HCT116 (cell line): Measurements from ENCODE around the gene FOXD1. TPM values are rescaled to one million over a fixed set of nuclear protein-coding genes. Genes with fewer than 3 reads are reported as not detected.

Source experiments
- ATAC-seq: fragments of 200-7000 bp; cut with Tn5 transposase; 2 replicates; pipeline ENCODE4 v1.9.1; 2020; ENCODE audit warnings: mild to moderate bottlenecking, moderate library complexity
- BruUV-seq: library from RNA; stranded (reverse); fragments of 400-500 nt; replicated peaks from 2 replicates; lab custom pipeline; 2021; lab: Mats Ljungman, UMichigan
- CTCF ChIA-PET: fragments of 300-600 bp; sonication (Branson Sonifier 250); formaldehyde crosslinking; loops from one replicate; lab custom pipeline; 2021; ENCODE audit warnings: antibody characterized with exemption; lab: Charles Lee
- POLR2A ChIA-PET: fragments of 300-600, 350-600 bp; sonication (Branson Sonifier 250); formaldehyde crosslinking; loops from one replicate; lab custom pipeline; 2021; ENCODE audit warnings: antibody characterized with exemption; lab: Charles Lee
- RAD21 ChIA-PET, 2 experiments: fragments of 300-600 bp; sonication (Branson Sonifier 250); formaldehyde crosslinking; loops; one replicate each; lab custom pipeline; 2023; ENCODE audit warnings: low total read pairs in 2 of 2; ENCODE audit not compliant: uncharacterized antibody in 2 of 2, unreplicated experiment in 2 of 2, low non-redundant PET in 1 of 2; lab: Charles Lee
- DNase-seq: peaks from one replicate; pipeline ENCODE4 v3.0.0-alpha.2; 2010; ENCODE audit warnings: low read depth, low spot score
- H2AFZ ChIP-seq: fragments of 200-600 bp; shearing (Covaris generic), sonication (generic); 2 replicates; pipeline ENCODE4 v1.6.1; 2017; ENCODE audit warnings: low read depth, mixed run types, mixed read lengths, antibody characterized with exemption, low read length; ENCODE audit not compliant: poor library complexity, severe bottlenecking
- H3K27ac ChIP-seq: 2 replicates; pipeline ENCODE4 v1.5.1; 2012; ENCODE audit warnings: low read depth, low read length
- H3K27me3 ChIP-seq: fragments of 200-600 bp; sonication (generic); 2 replicates; pipeline ENCODE4 v1.6.1; 2016; ENCODE audit warnings: mixed run types, low read length, mixed read lengths; ENCODE audit not compliant: insufficient read depth
- H3K36me3 ChIP-seq, 2 experiments: fragments of 200-500 bp in 1 of 2; fragments of 200-600 bp in 1 of 2; sonication (Bioruptor generic) in 1 of 2; sonication (generic) in 1 of 2; 2 replicates each; pipeline versions ENCODE4 v1.5.1 to v1.6.1; 2014 to 2016; ENCODE audit warnings: low read length in 2 of 2, inconsistent platforms in 1 of 2, mixed read lengths in 1 of 2, mixed run types in 1 of 2; ENCODE audit not compliant: insufficient read depth in 2 of 2, control insufficient read depth in 1 of 2
- H3K4me1 ChIP-seq, 2 experiments: fragments of 200-600 bp in 1 of 2; sonication (generic) in 1 of 2; 2 replicates each; pipeline versions ENCODE4 v1.5.1 to v1.6.1; 2012 to 2017; ENCODE audit warnings: low read length in 2 of 2, inconsistent platforms in 1 of 2, mild to moderate bottlenecking in 1 of 2, mixed read lengths in 1 of 2, mixed run types in 1 of 2, moderate library complexity in 1 of 2; ENCODE audit not compliant: insufficient read depth in 2 of 2, control insufficient read depth in 1 of 2
- H3K4me2 ChIP-seq: fragments of 200-600 bp; sonication (generic); 2 replicates; pipeline ENCODE4 v1.6.1; 2017; ENCODE audit warnings: mixed run types, low read length, mixed read lengths
- H3K4me3 ChIP-seq, 2 experiments: fragments of 200-600 bp in 1 of 2; sonication (generic) in 1 of 2; replicated peaks in 1 of 2; 2 replicates each; pipeline ENCODE4 v1.5.1; 2011 to 2016; ENCODE audit warnings: low read length in 2 of 2, control low read depth in 1 of 2, low read depth in 1 of 2, mild to moderate bottlenecking in 1 of 2, mixed read lengths in 1 of 2, mixed run types in 1 of 2
- H3K79me2 ChIP-seq: fragments of 200-600 bp; sonication (generic); 2 replicates; pipeline ENCODE4 v1.6.1; 2017; ENCODE audit warnings: mild to moderate bottlenecking, mixed run types, low read length, moderate library complexity, mixed read lengths; ENCODE audit not compliant: insufficient read depth
- H3K9ac ChIP-seq: fragments of 200-600 bp; sonication (generic); 2 replicates; pipeline ENCODE4 v1.6.1; 2016; ENCODE audit warnings: low read length, mixed read lengths
- H3K9me2 ChIP-seq: fragments of 200-600 bp; sonication (generic), shearing (Covaris generic); 2 replicates; pipeline ENCODE4 v1.6.1; 2017; ENCODE audit warnings: mixed run types, mild to moderate bottlenecking, moderate library complexity; ENCODE audit not compliant: insufficient read depth
- H3K9me3 ChIP-seq, 2 experiments: fragments of 200-500 bp in 1 of 2; fragments of 200-600 bp in 1 of 2; sonication (Bioruptor generic) in 1 of 2; sonication (generic) in 1 of 2; 2 replicates each; pipeline ENCODE4 v1.6.1; 2014 to 2017; ENCODE audit warnings: low read length in 2 of 2, mixed read lengths in 2 of 2, inconsistent platforms in 1 of 2, low read depth in 1 of 2, mild to moderate bottlenecking in 1 of 2, mixed run types in 1 of 2, moderate library complexity in 1 of 2; ENCODE audit not compliant: control insufficient read depth in 1 of 2, insufficient read depth in 1 of 2
- H4K20me1 ChIP-seq: fragments of 200-600 bp; sonication (generic), shearing (Covaris generic); 2 replicates; pipeline ENCODE4 v1.6.1; 2017; ENCODE audit warnings: mixed run types, mild to moderate bottlenecking, moderate library complexity; ENCODE audit not compliant: insufficient read depth
- EGR1 ChIP-seq: IDR thresholded peaks from 2 replicates; pipeline ENCODE4 v1.6.1; 2012; ENCODE audit warnings: low read depth
- EZH2 ChIP-seq: fragments of 200-600 bp; sonication (generic); IDR thresholded peaks from 2 replicates; pipeline ENCODE4 v1.6.1; 2017; ENCODE audit warnings: antibody characterized with exemption, mixed run types
- FOSL1 ChIP-seq: IDR thresholded peaks from 2 replicates; pipeline ENCODE4 v1.6.1; 2012; ENCODE audit warnings: low read depth
- JUND ChIP-seq: IDR thresholded peaks from 2 replicates; pipeline ENCODE4 v1.6.1; 2012
- POLR2AphosphoS5 ChIP-seq: IDR thresholded peaks from 2 replicates; pipeline ENCODE4 v1.6.1; 2011; ENCODE audit warnings: mild to moderate bottlenecking, low read depth, low read length, moderate library complexity
- SIN3A ChIP-seq: IDR thresholded peaks from 2 replicates; pipeline ENCODE4 v1.6.1; 2012; ENCODE audit warnings: low read depth
- SP1 ChIP-seq: IDR thresholded peaks from 2 replicates; pipeline ENCODE4 v1.6.1; 2012; ENCODE audit warnings: low read depth
- TCF7L2 ChIP-seq: IDR thresholded peaks from 2 replicates; pipeline ENCODE4 v1.7.0; 2011; ENCODE audit warnings: borderline replicate concordance, inconsistent platforms; ENCODE audit not compliant: insufficient read depth, insufficient read length; ENCODE audit errors: extremely low read depth
- YY1 ChIP-seq: IDR thresholded peaks from 2 replicates; pipeline ENCODE4 v1.6.1; 2011; ENCODE audit warnings: low read length, low read depth, moderate library complexity, mild to moderate bottlenecking; ENCODE audit not compliant: insufficient replicate concordance; ENCODE audit errors: extremely low read depth
- ZFX ChIP-seq: fragments of 450-650 bp; IDR thresholded peaks from 2 replicates; pipeline ENCODE4 v1.6.1; 2017
- ZNF274 ChIP-seq: fragments of 200-500 bp; sonication (Bioruptor generic); IDR thresholded peaks from 2 replicates; pipeline ENCODE4 v1.6.1; 2014; ENCODE audit warnings: mild to moderate bottlenecking, low read depth, low read length, inconsistent platforms
- intact Hi-C: fragments of 100-400 bp; cut with micrococcal nuclease; formaldehyde crosslinking; loops from 2 replicates; pipeline ENCODE4 v1.10.0; 2022
- total RNA-seq: library from RNA; stranded (reverse); gene quantifications from one replicate; pipeline ENCODE4 v1.2.1, GENCODE V29; 2021; ENCODE audit not compliant: unreplicated experiment
- TF ChIP-seq, protein P1 (sequence below), 3 experiments: fragments of 200-600 bp in 1 of 3; sonication (generic) in 1 of 3; IDR thresholded peaks in 2 of 3; conservative IDR thresholded peaks in 1 of 3; 2 replicates each; pipeline ENCODE4 v1.5.1; 2012 to 2017; ENCODE audit warnings: low read depth in 2 of 3, low read length in 2 of 3, antibody characterized with exemption in 1 of 3, borderline replicate concordance in 1 of 3, control low read depth in 1 of 3, mild to moderate bottlenecking in 1 of 3, mixed read lengths in 1 of 3, mixed run types in 1 of 3, moderate library complexity in 1 of 3; ENCODE audit not compliant: insufficient read depth in 1 of 3
- TF ChIP-seq, protein P2 (sequence below): IDR thresholded peaks from 2 replicates; pipeline ENCODE4 v1.6.1; 2012; ENCODE audit warnings: low read depth
- TF ChIP-seq, protein P3 (sequence below): IDR thresholded peaks from 2 replicates; pipeline ENCODE4 v1.6.1; 2012
- TF ChIP-seq, protein P4 (sequence below): IDR thresholded peaks from 2 replicates; pipeline ENCODE4 v1.6.1; 2012

Gene FOXD1
- total RNA-seq, 1 experiment from 2014 or later, result 26.8 TPM

DNA sequence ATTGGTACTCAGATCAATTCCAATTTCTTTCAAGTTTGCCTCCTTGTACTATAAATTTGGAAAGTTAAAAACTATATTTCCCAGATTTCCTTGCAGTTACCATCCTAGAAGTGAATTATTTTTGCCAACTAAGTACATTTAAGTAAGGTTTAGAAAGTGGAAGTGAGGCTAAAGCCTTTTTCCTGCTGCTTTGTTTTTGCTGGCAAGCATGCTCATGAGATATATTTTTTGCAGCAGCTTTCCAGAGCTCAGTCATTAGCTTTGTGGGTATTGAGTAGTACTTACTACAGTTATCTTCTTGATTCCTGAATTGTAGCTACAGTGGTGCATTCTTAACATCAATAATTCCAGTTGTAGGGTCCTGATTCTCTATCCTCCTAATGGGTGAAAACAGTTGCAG lies 46.1 kb upstream of the FOXD1 start:
- ChIA-PET RAD21 (no interaction called here), CTCF (no interaction called here), POLR2A (no interaction called here)
- H3K4me1 ChIP-seq, result peaks cover 6 to 20% of the 10 kb centered on the region in 2 experiments
- peaks cover 6% of the 10 kb centered on the region; the same call in 1 of the 2 replicates for H4K20me1 ChIP-seq
- no peak overlapping the region for H3K9ac ChIP-seq
- H3K79me2 ChIP-seq, result peaks cover 26% of the 10 kb centered on the region
- H3K36me3 ChIP-seq, result peaks cover 0 to 4% of the 10 kb centered on the region in 2 experiments; a peak in 1 of 4 replicates
- H3K4me3 ChIP-seq, result no peak overlapping the region
- intact Hi-C loops, result no loop called here
- no peak overlapping the region for H3K27ac ChIP-seq
- H3K27me3 ChIP-seq, result no peaks in the 10 kb centered on the region
- TF ChIP-seq TCF7L2, result no peak
- no peak for TF ChIP-seq JUND
- TF ChIP-seq POLR2AphosphoS5, result no peak
- no peak for TF ChIP-seq FOSL1
- no peak for TF ChIP-seq SIN3A
- no peak overlapping the region for H3K4me2 ChIP-seq
- H2AFZ ChIP-seq, result no peak overlapping the region
- no peak for ATAC-seq
- BruUV-seq, result no TSS peak
- H3K9me2 ChIP-seq, result no peaks in the 10 kb centered on the region
- H3K9me3 ChIP-seq, result no peaks in the 10 kb centered on the region
- DNase-seq, result no peak

DNA sequence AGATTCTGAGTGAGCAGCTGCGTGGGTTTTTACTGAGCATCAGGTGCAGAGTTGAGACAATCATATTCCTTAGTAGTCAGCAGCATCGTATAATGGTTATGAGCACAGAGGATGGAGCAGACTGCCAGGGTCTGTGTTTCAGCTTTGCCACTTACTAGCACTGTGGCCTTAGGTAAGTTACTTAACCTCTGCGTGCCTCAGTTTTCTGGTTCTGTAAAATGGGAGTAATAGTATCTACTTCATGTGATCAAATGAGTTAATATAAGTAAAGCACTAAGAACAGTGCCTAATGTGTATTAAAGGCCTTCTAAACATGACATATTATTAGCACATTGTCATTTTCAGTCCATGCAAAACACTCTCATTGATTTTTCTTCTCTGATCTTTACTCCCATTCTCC lies 44.8 kb upstream of the FOXD1 start:
- Histone ChIP-seq H3K9ac (no peak overlapping the region), H3K4me2 (no peak overlapping the region), H3K27me3 (no peaks in the 10 kb centered on the region), H3K9me2 (no peaks in the 10 kb centered on the region), H3K9me3 (no peaks in the 10 kb centered on the region), H3K79me2 (peaks cover 12% of the 10 kb centered on the region), H3K4me1 (peaks cover 4 to 15% of the 10 kb centered on the region in 2 experiments), H3K4me3 (no peak overlapping the region), H3K36me3 (no peaks in the 10 kb centered on the region), H3K27ac (no peak overlapping the region), H4K20me1 (no peaks in the 10 kb centered on the region), H2AFZ (no peak overlapping the region)
- BruUV-seq, result no TSS peak
- ChIA-PET RAD21 (interaction anchor here in 1 of 2 experiments (0.7 kb wide), 1 partner anchor 24 kb away, joined by 3 read pairs; no protein-coding TSS in a partner anchor), POLR2A (no interaction called here), CTCF (no interaction called here)
- ATAC-seq (no peak), DNase-seq (no peak)
- intact Hi-C loops, result no loop called here
- no peak for TF ChIP-seq POLR2AphosphoS5
- TF ChIP-seq, protein P1, sequence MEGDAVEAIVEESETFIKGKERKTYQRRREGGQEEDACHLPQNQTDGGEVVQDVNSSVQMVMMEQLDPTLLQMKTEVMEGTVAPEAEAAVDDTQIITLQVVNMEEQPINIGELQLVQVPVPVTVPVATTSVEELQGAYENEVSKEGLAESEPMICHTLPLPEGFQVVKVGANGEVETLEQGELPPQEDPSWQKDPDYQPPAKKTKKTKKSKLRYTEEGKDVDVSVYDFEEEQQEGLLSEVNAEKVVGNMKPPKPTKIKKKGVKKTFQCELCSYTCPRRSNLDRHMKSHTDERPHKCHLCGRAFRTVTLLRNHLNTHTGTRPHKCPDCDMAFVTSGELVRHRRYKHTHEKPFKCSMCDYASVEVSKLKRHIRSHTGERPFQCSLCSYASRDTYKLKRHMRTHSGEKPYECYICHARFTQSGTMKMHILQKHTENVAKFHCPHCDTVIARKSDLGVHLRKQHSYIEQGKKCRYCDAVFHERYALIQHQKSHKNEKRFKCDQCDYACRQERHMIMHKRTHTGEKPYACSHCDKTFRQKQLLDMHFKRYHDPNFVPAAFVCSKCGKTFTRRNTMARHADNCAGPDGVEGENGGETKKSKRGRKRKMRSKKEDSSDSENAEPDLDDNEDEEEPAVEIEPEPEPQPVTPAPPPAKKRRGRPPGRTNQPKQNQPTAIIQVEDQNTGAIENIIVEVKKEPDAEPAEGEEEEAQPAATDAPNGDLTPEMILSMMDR (IDR thresholded peaks at IDR 0.05 in 2 of 3, conservative IDR thresholded peaks at IDR 0.05 in 1 of 3; ENCODE audit: borderline replicate concordance in 1 of 3, insufficient read depth in 1 of 3, low read depth in 2 of 3, low read length in 2 of 3), result no peak
- no peak for TF ChIP-seq TCF7L2
- no peak for TF ChIP-seq SIN3A
- no peak for TF ChIP-seq ZFX
- no peak for TF ChIP-seq EZH2
- TF ChIP-seq YY1, result no peak
- TF ChIP-seq SP1, result no peak
- no peak for TF ChIP-seq JUND
- TF ChIP-seq, protein P2, sequence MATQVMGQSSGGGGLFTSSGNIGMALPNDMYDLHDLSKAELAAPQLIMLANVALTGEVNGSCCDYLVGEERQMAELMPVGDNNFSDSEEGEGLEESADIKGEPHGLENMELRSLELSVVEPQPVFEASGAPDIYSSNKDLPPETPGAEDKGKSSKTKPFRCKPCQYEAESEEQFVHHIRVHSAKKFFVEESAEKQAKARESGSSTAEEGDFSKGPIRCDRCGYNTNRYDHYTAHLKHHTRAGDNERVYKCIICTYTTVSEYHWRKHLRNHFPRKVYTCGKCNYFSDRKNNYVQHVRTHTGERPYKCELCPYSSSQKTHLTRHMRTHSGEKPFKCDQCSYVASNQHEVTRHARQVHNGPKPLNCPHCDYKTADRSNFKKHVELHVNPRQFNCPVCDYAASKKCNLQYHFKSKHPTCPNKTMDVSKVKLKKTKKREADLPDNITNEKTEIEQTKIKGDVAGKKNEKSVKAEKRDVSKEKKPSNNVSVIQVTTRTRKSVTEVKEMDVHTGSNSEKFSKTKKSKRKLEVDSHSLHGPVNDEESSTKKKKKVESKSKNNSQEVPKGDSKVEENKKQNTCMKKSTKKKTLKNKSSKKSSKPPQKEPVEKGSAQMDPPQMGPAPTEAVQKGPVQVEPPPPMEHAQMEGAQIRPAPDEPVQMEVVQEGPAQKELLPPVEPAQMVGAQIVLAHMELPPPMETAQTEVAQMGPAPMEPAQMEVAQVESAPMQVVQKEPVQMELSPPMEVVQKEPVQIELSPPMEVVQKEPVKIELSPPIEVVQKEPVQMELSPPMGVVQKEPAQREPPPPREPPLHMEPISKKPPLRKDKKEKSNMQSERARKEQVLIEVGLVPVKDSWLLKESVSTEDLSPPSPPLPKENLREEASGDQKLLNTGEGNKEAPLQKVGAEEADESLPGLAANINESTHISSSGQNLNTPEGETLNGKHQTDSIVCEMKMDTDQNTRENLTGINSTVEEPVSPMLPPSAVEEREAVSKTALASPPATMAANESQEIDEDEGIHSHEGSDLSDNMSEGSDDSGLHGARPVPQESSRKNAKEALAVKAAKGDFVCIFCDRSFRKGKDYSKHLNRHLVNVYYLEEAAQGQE, result no peak
- TF ChIP-seq, protein P3, sequence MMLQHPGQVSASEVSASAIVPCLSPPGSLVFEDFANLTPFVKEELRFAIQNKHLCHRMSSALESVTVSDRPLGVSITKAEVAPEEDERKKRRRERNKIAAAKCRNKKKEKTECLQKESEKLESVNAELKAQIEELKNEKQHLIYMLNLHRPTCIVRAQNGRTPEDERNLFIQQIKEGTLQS, result no peak
- TF ChIP-seq, protein P4, sequence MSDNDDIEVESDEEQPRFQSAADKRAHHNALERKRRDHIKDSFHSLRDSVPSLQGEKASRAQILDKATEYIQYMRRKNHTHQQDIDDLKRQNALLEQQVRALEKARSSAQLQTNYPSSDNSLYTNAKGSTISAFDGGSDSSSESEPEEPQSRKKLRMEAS, result no peak
- no peak for TF ChIP-seq ZNF274
- no peak for TF ChIP-seq EGR1
